H1 (cell line): ENCODE measurements around the gene CUL4A. TPM values are rescaled to one million over a fixed set of nuclear protein-coding genes. Genes with fewer than 3 reads are reported as not detected.

Experiments
- CTCF ChIA-PET: fragments of 300-600 bp; sonication (Branson Sonifier 250); formaldehyde crosslinking; loops from one replicate; lab custom pipeline; 2021; ENCODE audit not compliant: partially characterized antibody; lab: Charles Lee
- POLR2A ChIA-PET: fragments of 300-600 bp; sonication (Branson Sonifier 250); formaldehyde crosslinking; loops from one replicate; lab custom pipeline; 2021; ENCODE audit warnings: inconsistent platforms; ENCODE audit not compliant: partially characterized antibody; lab: Charles Lee
- DNase-seq, 2 experiments: peaks; one replicate each; pipeline versions ENCODE4 v3.0.0 to v3.0.0-alpha.2; 2010 to 2022; ENCODE audit warnings: low spot score in 2 of 2, low read depth in 1 of 2, mixed read lengths in 1 of 2
- FAIRE-seq: peaks from 2 replicates; lab custom pipeline; 2011; peaks lifted over from hg19 to GRCh38; lab: Jason Lieb, UNC
- H2AFZ ChIP-seq: 2 replicates; pipeline ENCODE4 v1.8.1; 2012; ENCODE audit warnings: low read length, inconsistent platforms
- H2AK5ac ChIP-seq: 2 replicates; pipeline ENCODE4 v1.6.1; 2013; ENCODE audit warnings: low read depth, low read length
- H2BK120ac ChIP-seq: replicated peaks from 2 replicates; pipeline ENCODE3; 2013; ENCODE audit warnings: low read depth, low read length, inconsistent platforms
- H2BK12ac ChIP-seq: 2 replicates; pipeline ENCODE4 v1.6.1; 2013; ENCODE audit warnings: low read depth, low read length
- H2BK15ac ChIP-seq: 2 replicates; pipeline ENCODE4 v1.6.1; 2013; ENCODE audit warnings: low read length
- H2BK20ac ChIP-seq: 2 replicates; pipeline ENCODE4 v1.6.1; 2013; ENCODE audit warnings: low read length
- H2BK5ac ChIP-seq: 2 replicates; pipeline ENCODE4 v1.6.1; 2013; ENCODE audit warnings: low read depth, low read length
- H3K14ac ChIP-seq: 2 replicates; pipeline ENCODE4 v1.6.1; 2013; ENCODE audit warnings: inconsistent platforms; ENCODE audit not compliant: insufficient read length
- H3K18ac ChIP-seq: 2 replicates; pipeline ENCODE4 v1.6.1; 2013; ENCODE audit warnings: low read length; ENCODE audit errors: extremely low read depth
- H3K23ac ChIP-seq: 2 replicates; pipeline ENCODE4 v1.6.1; 2013; ENCODE audit warnings: inconsistent platforms; ENCODE audit not compliant: insufficient read length
- H3K23me2 ChIP-seq: 2 replicates; pipeline ENCODE4 v1.6.1; 2013; ENCODE audit warnings: low read depth, low read length
- H3K27ac ChIP-seq: 2 replicates; pipeline ENCODE4 v1.6.1; 2011; ENCODE audit warnings: low read depth, low read length, inconsistent platforms
- H3K27me3 ChIP-seq, 4 experiments: replicated peaks in 1 of 4; 1 replicate in 1 of 4; 2 replicates in 3 of 4; pipeline versions ENCODE4 v1.6.1 to v1.8.1; 2011 to 2013; ENCODE audit warnings: low read length in 3 of 4, mild to moderate bottlenecking in 3 of 4, inconsistent platforms in 2 of 4, mixed read lengths in 2 of 4, moderate library complexity in 1 of 4; ENCODE audit not compliant: control insufficient read depth in 3 of 4, insufficient read depth in 3 of 4; ENCODE audit errors: extremely low read depth in 1 of 4
- H3K36me3 ChIP-seq, 4 experiments: 2 replicates each; pipeline versions ENCODE4 v1.6.1 to v1.8.1; 2011 to 2013; ENCODE audit warnings: mild to moderate bottlenecking in 4 of 4, low read length in 3 of 4, moderate library complexity in 2 of 4, control low read depth in 1 of 4, inconsistent platforms in 1 of 4; ENCODE audit not compliant: insufficient read depth in 4 of 4, control insufficient read depth in 2 of 4
- H3K4ac ChIP-seq: replicated peaks from 2 replicates; pipeline ENCODE3; 2013; ENCODE audit warnings: low read length, low read depth, mixed read lengths, inconsistent platforms; ENCODE audit not compliant: insufficient read length
- H3K4me1 ChIP-seq, 4 experiments: replicated peaks in 1 of 4; 1 replicate in 1 of 4; 2 replicates in 3 of 4; pipeline versions ENCODE4 v1.6.1 to v1.8.1; 2011 to 2013; ENCODE audit warnings: low read length in 3 of 4, inconsistent platforms in 2 of 4, mixed read lengths in 1 of 4; ENCODE audit not compliant: insufficient read depth in 4 of 4, control insufficient read depth in 3 of 4
- H3K4me2 ChIP-seq, 2 experiments: 2 replicates each; pipeline versions ENCODE4 v1.6.1 to v1.8.1; 2011 to 2013; ENCODE audit warnings: low read depth in 2 of 2, low read length in 2 of 2, control low read depth in 1 of 2, inconsistent platforms in 1 of 2, mild to moderate bottlenecking in 1 of 2; ENCODE audit not compliant: insufficient read depth in 1 of 2
- H3K4me3 ChIP-seq, 4 experiments: fragments of 200-600, 300-600 bp in 1 of 4; sonication (generic), shearing (Covaris generic), sonication (Bioruptor Twin) in 1 of 4; 2 replicates each; pipeline versions ENCODE4 v1.5.1 to v1.8.1; 2011 to 2016; ENCODE audit warnings: low read length in 4 of 4, low read depth in 3 of 4, control low read depth in 2 of 4, inconsistent platforms in 2 of 4, mild to moderate bottlenecking in 2 of 4, mixed read lengths in 1 of 4, moderate library complexity in 1 of 4; ENCODE audit not compliant: insufficient read depth in 2 of 4; ENCODE audit errors: extremely low read depth in 1 of 4
- H3K56ac ChIP-seq: replicated peaks from 2 replicates; pipeline ENCODE3; 2013; ENCODE audit warnings: low read depth, mild to moderate bottlenecking, mixed read lengths, low read length, inconsistent platforms; ENCODE audit not compliant: insufficient read length
- H3K79me1 ChIP-seq: 2 replicates; pipeline ENCODE4 v1.6.1; 2013; ENCODE audit warnings: low read depth, low read length, control low read depth
- H3K79me2 ChIP-seq, 2 experiments: 2 replicates each; pipeline versions ENCODE4 v1.6.1 to v1.8.1; 2012 to 2013; ENCODE audit warnings: low read length in 2 of 2, mild to moderate bottlenecking in 2 of 2, inconsistent platforms in 1 of 2; ENCODE audit not compliant: insufficient read depth in 2 of 2, control insufficient read depth in 1 of 2
- H3K9ac ChIP-seq, 4 experiments: replicated peaks in 1 of 4; 1 replicate in 1 of 4; 2 replicates in 3 of 4; pipeline versions ENCODE4 v1.6.1 to v1.8.1; 2011 to 2013; ENCODE audit warnings: low read depth in 3 of 4, low read length in 3 of 4, control low read depth in 2 of 4, mild to moderate bottlenecking in 2 of 4, moderate library complexity in 2 of 4, inconsistent platforms in 1 of 4; ENCODE audit errors: extremely low read depth in 1 of 4
- H3K9me3 ChIP-seq, 2 experiments: 2 replicates each; pipeline versions ENCODE4 v1.6.1 to v1.8.1; 2012 to 2013; ENCODE audit warnings: mild to moderate bottlenecking in 2 of 2, moderate library complexity in 2 of 2, control low read depth in 1 of 2, inconsistent platforms in 1 of 2, low read depth in 1 of 2, low read length in 1 of 2, mixed read lengths in 1 of 2; ENCODE audit not compliant: insufficient read depth in 2 of 2
- H4K20me1 ChIP-seq, 2 experiments: replicated peaks in 1 of 2; 2 replicates each; pipeline versions ENCODE3 to v1.8.1; 2011 to 2013; ENCODE audit warnings: inconsistent platforms in 2 of 2, low read length in 2 of 2, mild to moderate bottlenecking in 1 of 2; ENCODE audit not compliant: insufficient read depth in 2 of 2, control insufficient read depth in 1 of 2
- H4K5ac ChIP-seq: 2 replicates; pipeline ENCODE4 v1.6.1; 2013; ENCODE audit warnings: low read length, low read depth, mixed read lengths, inconsistent platforms; ENCODE audit not compliant: insufficient read length
- H4K8ac ChIP-seq: 2 replicates; pipeline ENCODE4 v1.8.0; 2013; ENCODE audit warnings: mild to moderate bottlenecking, moderate library complexity, low read length, inconsistent platforms; ENCODE audit not compliant: insufficient read depth; ENCODE audit errors: extremely low read depth
- H4K91ac ChIP-seq: replicated peaks from 2 replicates; pipeline ENCODE3; 2013; ENCODE audit warnings: low read length, mixed read lengths, inconsistent platforms; ENCODE audit not compliant: insufficient read length
- BRCA1 ChIP-seq: IDR thresholded peaks from 2 replicates; pipeline ENCODE4 v1.6.1; 2012; ENCODE audit warnings: low read depth, low read length, improper control_type of control experiment
- CBX8 ChIP-seq: fragments of 300-800, 300-1000 bp; sonication (generic); IDR thresholded peaks from 2 replicates; pipeline ENCODE4 v1.7.1; 2016; ENCODE audit warnings: low read depth, low read length, borderline replicate concordance
- EP300 ChIP-seq, 2 experiments: IDR thresholded peaks; 1 replicate in 1 of 2; 2 replicates in 1 of 2; pipeline ENCODE4 v1.6.1; 2011 to 2012; ENCODE audit warnings: low read depth in 2 of 2, low read length in 2 of 2, mild to moderate bottlenecking in 2 of 2, borderline replicate concordance in 1 of 2, inconsistent platforms in 1 of 2, moderate library complexity in 1 of 2
- GABPA ChIP-seq: IDR thresholded peaks from 2 replicates; pipeline ENCODE4 v1.6.1; 2011; ENCODE audit warnings: mild to moderate bottlenecking, low read length, moderate library complexity, borderline replicate concordance; ENCODE audit not compliant: insufficient read depth
- JUND ChIP-seq: IDR thresholded peaks from 2 replicates; pipeline ENCODE4 v1.6.1; 2011; ENCODE audit warnings: mild to moderate bottlenecking, improper control_type of control experiment, low read length
- KDM1A ChIP-seq: fragments of 200-600, 300-600 bp; sonication (generic); IDR thresholded peaks from 2 replicates; pipeline ENCODE4 v1.7.1; 2016; ENCODE audit warnings: mild to moderate bottlenecking, low read length, borderline replicate concordance
- RBBP5 ChIP-seq: IDR thresholded peaks from 2 replicates; pipeline ENCODE4 v1.7.1; 2012; ENCODE audit warnings: low read depth, mild to moderate bottlenecking, inconsistent platforms, low read length, moderate library complexity, borderline replicate concordance
- TAF1 ChIP-seq: IDR thresholded peaks from 2 replicates; pipeline ENCODE4 v1.6.1; 2011; ENCODE audit warnings: mild to moderate bottlenecking, low read depth, low read length
- TBP ChIP-seq: IDR thresholded peaks from 2 replicates; pipeline ENCODE4 v1.6.1; 2011; ENCODE audit warnings: low read depth, low read length, improper control_type of control experiment
- USF2 ChIP-seq: IDR thresholded peaks from 2 replicates; pipeline ENCODE4 v1.6.1; 2011; ENCODE audit warnings: low read length, improper control_type of control experiment
- WGBS, 2 experiments: shearing (Covaris generic) in 1 of 2; methylation state at CpG; one replicate each; pipeline versions ENCODE4 v1.1.6 to v1.1.7; 2013 to 2015; ENCODE audit warnings: low lambda C conversion rate in 2 of 2, mixed read lengths in 2 of 2, inconsistent platforms in 1 of 2, low coverage in 1 of 2, missing lambda C conversion rate in 1 of 2; ENCODE audit not compliant: insufficient replicate concordance in 2 of 2, insufficient coverage in 1 of 2, insufficient read length in 1 of 2; ENCODE audit errors: extremely low coverage in 1 of 2, missing lambda C conversion rate in 1 of 2; 5-methylcytosine and 5-hydroxymethylcytosine counted together
- polyA plus RNA-seq, 7 experiments: library from polyadenylated mRNA; depleted of rRNA in 3 of 7; stranded (reverse) in 5 of 7; unstranded in 2 of 7; fragments of >200 nt in 5 of 7; fragments of 200-250 nt in 2 of 7; gene quantifications; 1 replicate in 5 of 7; 2 replicates in 1 of 7; 4 replicates in 1 of 7; pipeline versions ENCODE4 v1.2.1 to v1.2.3, GENCODE V29; 2011 to 2013; ENCODE audit warnings: missing spikeins in 2 of 7, mixed read lengths in 2 of 7
- total RNA-seq: library from RNA; stranded (reverse); fragmentation: NEBNext Ultra II Directional; extraction: Animal tissue kit (Norgen Biotek cat#: 25700); gene quantifications from 2 replicates; pipeline ENCODE4 v1.2.1, GENCODE V29; 2021

The CUL4A gene
- total and polyA plus RNA-seq, 2 of the 8 experiments (the other 6 are each of a cell fraction or from before 2014, with no cell fraction given): 54.7 to 101 TPM

- H2BK12ac ChIP-seq: no peak overlapping the region
- H4K8ac ChIP-seq: no peak overlapping the region
- CTCF ChIA-PET: interaction anchor here (0.6 to 1.4 kb wide), 4 partner anchors 10 to 154 kb away, joined by 3 to 6 read pairs (median 3); no protein-coding TSS in a partner anchor
- H3K79me2 ChIP-seq: peaks cover 0 to 32% of the 10 kb centered on the region in 2 experiments; a peak in 3 of 4 replicates
- H3K14ac ChIP-seq: no peak overlapping the region
- H3K4me3 ChIP-seq: no peak overlapping the region
- no peak overlapping the region for H3K23ac ChIP-seq
- no peaks in the 10 kb centered on the region for H3K9me3 ChIP-seq
- no peak overlapping the region for H2AK5ac ChIP-seq
- no peaks in the 10 kb centered on the region for H3K23me2 ChIP-seq
- WGBS, 2 experiments: 88% methylated on average over 9 of the region's 9 CpGs; no CpG with 5 or more reads in 1 of the 2 experiments
- peaks cover 0 to 16% of the 10 kb centered on the region in 2 experiments for H4K20me1 ChIP-seq
- POLR2A ChIA-PET: interaction anchor here (1.1 to 3.5 kb wide), 2 partner anchors 12 to 14 kb away, joined by 3 to 18 read pairs; partner anchors contain the start of genes CUL4A and PCID2
- H3K4ac ChIP-seq: no peak overlapping the region
- FAIRE-seq: no peak
- no peak overlapping the region for H3K56ac ChIP-seq
- H3K79me1 ChIP-seq: peaks cover 7% of the 10 kb centered on the region
- no peaks in the 10 kb centered on the region for H3K4me1 ChIP-seq
- DNase-seq: no peak
- H3K9ac ChIP-seq: no peak overlapping the region
- H4K5ac ChIP-seq: no peak overlapping the region
- no peak overlapping the region for H2BK15ac ChIP-seq
- no peaks in the 10 kb centered on the region for H3K27me3 ChIP-seq
- no peak overlapping the region for H2BK20ac ChIP-seq
- H3K18ac ChIP-seq: no peak overlapping the region
- no peak overlapping the region for H3K27ac ChIP-seq
- no peak overlapping the region for H2AFZ ChIP-seq
- H3K4me2 ChIP-seq: no peak overlapping the region
- H2BK120ac ChIP-seq: no peak overlapping the region
- no peak overlapping the region for H4K91ac ChIP-seq
- H3K36me3 ChIP-seq: peaks cover 33 to 75% (median 59%) of the 10 kb centered on the region in 4 experiments
- no peak overlapping the region for H2BK5ac ChIP-seq
- TF ChIP-seq USF2 (no peak), RBBP5 (no peak), TBP (no peak), GABPA (no peak), EP300 (IDR thresholded peaks at IDR 0.05; ENCODE audit: borderline replicate concordance in 1 of 2, low read depth in 2 of 2, low read length in 2 of 2) (no peak), BRCA1 (no peak), JUND (no peak), CBX8 (no peak), TAF1 (no peak), KDM1A (no peak)
Observed at GRCh38 chr13:113196970-113197737, 12.3 kb upstream of the CUL4A start.
